OCI-LY3 (cell line): ENCODE data around the gene SLIT1.

Experiments
- CTCF ChIP-seq: fragments of 200-600, 300-600 bp; sonication (generic); IDR thresholded peaks from 2 replicates; pipeline ENCODE4 v1.5.1; 2014; ENCODE audit warnings: antibody characterized with exemption, low read length, low read depth
- EZH2phosphoT487 ChIP-seq: fragments of 200-600 bp; shearing (Covaris generic); IDR thresholded peaks from 2 replicates; pipeline ENCODE4 v1.6.1; 2018; ENCODE audit warnings: antibody characterized with exemption, mixed run types, low read depth

- TF ChIP-seq CTCF = no peak
- TF ChIP-seq EZH2phosphoT487 = no peak
These were observed 79.6 kb downstream of the SLIT1 start for GRCh38 chr10:97106207-97106606.
